Activated naive CD4-positive, alpha-beta T cell treated with anti-CD3 and anti-CD28 coated beads, Interleukin-2, amount 50 U/mL, for 24 hours (primary cell): ENCODE data around the gene GAS6.
A peak's percentile ranks its signal among the peaks of the same experiment; 100 is the strongest.

Source experiments
- H3K27ac Mint-ChIP-seq: one replicate; pipeline ENCODE4 v1.8.0; 2021; ENCODE audit warnings: mild to moderate bottlenecking, mixed read lengths
- H3K27me3 Mint-ChIP-seq: one replicate; pipeline ENCODE4 v1.8.0; 2021; ENCODE audit warnings: mixed read lengths
- H3K36me3 Mint-ChIP-seq: one replicate; pipeline ENCODE4 v1.8.0; 2021; ENCODE audit warnings: mixed read lengths
- H3K4me1 Mint-ChIP-seq: one replicate; pipeline ENCODE4 v1.8.0; 2021; ENCODE audit warnings: mixed read lengths
- H3K4me3 Mint-ChIP-seq: one replicate; pipeline ENCODE4 v1.8.0; 2021; ENCODE audit warnings: mild to moderate bottlenecking, mixed read lengths
- H3K9me3 Mint-ChIP-seq: one replicate; pipeline ENCODE4 v1.8.0; 2021; ENCODE audit warnings: mixed read lengths

Gene GAS6

DNA sequence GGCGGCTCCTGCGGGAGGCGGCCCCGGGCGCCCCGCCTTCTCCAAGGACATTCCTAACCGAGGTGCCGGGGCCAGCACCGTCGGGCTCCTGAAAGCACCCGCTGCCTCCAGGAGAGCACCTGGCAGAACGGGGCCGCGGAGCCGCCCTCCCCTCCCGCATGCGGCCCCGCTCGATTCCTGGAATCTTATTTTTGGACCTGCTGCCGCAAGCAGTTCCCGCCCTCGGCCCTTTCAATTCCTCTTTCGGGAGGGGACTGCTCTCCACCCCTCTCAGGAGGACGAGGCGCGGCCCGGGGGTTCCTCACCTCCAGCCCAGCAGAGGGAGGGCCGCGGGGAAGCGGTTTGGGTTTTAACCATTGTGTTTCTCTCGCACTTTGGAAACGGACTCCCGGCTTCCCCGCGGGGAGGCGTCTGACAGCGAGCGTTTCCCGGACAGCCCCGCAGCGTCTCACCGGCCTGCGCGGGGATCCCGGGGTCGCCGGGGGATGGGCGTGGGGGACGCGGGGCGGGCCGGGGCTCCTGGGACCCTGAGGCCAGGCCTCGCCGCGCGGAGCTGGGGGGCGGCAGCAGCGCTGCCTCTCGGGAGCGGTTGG is 849 bp downstream of the GAS6 start:
- Mint-ChIP-seq H3K27me3 (peaks cover 19% of the 10 kb centered on the region), H3K27ac (no peak overlapping the region), H3K4me3 (peak overlapping the region; percentile 59), H3K4me1 (peaks cover 6% of the 10 kb centered on the region), H3K9me3 (no peaks in the 10 kb centered on the region), H3K36me3 (no peaks in the 10 kb centered on the region)

DNA sequence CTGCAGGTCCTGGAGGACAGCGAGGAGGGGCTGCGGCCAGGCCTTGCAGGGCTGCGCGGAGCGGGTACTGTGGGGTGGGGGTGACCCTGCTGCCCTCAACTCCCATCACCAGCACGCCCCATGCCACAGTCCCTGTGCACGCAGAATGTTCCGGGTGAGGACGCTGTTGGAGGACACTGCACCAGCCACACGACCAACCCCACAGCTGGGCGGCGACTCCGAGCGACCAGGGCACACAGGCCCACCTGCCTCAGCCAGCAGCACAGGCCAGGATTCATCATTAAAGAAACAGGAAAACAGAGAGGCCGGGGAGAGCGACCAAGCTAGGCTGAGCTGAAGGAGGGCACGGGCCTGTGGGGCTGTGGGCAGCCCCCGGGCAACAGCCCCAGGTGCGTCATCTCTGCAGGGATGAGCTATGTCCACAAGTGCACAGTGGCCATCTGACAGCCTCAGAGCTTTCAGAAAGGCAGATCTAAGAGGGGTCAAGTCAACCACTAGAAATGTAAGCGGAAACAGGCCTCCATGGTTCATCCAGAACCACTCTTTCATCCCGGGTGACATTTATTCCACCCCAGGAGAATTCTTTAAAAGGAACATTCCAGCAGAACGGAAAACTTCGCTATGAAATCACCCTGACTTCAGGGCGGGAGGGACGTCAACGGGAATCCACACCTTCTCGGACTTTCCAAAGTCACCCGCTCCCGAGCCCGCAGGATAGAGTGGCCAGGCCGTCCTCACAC is 1.5 kb downstream of the GAS6 start:
- Mint-ChIP-seq H3K4me3 (peak overlapping the region; percentile 80), H3K9me3 (no peaks in the 10 kb centered on the region), H3K27ac (no peak overlapping the region), H3K27me3 (peaks cover 19% of the 10 kb centered on the region), H3K36me3 (no peaks in the 10 kb centered on the region), H3K4me1 (peaks cover 6% of the 10 kb centered on the region)

DNA sequence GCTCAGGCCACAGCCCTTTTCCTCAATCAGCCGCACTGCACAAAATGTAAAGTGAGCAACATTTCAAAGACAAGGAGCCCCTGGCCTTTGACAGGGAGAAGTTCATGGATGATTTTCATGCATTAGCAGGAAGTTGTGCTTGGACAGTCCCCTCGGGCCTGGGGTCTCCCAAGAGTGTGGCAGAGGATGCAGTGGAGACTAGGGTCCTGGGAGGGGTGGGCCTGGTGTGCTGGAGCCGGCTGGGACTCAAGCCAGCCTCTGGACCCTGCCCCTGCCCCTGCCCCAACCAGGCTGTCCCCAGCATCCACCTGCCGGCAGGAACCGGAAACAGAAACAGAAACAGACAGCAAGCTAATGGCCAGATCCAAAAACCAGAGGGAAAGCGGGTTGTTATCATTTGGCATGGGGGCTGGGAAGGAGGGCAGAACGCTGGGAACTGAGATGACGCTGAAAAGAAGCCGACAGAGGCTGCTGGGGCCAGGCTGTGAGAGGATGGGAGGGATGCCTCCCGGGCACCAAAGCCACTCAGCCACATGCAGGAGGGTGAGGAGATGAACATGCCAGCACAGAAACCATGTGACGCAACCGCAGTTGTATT is 2.3 kb downstream of the GAS6 start:
- Mint-ChIP-seq H3K9me3 (no peaks in the 10 kb centered on the region), H3K4me3 (no peak overlapping the region), H3K4me1 (peaks cover 6% of the 10 kb centered on the region), H3K36me3 (no peaks in the 10 kb centered on the region), H3K27me3 (peaks cover 16% of the 10 kb centered on the region), H3K27ac (no peak overlapping the region)

DNA sequence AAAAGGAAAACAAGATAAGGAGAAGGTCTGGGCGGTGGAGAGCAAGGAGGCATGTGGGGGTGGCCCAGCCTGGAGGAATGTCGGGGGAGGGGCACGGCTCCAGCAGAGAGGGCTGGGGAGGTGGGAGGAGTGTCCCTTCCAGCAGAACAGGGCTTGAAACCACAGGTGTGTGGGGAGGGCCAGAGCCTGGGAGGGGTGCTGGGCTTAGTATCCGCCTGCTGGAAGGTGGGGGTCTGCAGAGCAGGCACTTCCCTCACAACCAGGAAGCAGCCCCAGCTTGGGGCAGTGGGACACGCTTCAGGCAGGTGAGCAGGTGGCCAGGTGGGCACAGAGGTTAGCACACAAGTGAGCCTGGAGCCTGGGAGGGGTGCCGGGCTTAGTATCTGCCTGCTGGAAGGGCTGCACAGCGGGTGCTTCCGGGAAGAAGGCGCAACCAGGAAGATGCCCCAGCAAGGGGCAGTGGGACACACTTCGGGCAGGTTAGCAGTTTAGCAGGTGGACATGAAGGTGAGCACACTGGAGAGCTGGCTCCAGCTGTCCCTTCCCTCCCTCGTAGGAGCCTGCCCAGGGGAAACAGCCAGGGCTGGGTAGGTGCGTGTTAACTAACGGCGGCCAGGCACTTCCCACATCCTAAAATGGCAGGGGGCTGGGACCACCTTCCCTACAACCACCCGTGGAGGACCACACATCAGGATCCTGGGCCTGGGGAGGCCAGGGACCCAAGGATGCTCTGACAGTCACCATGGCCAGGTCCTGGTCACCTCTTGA is 3.0 kb downstream of the GAS6 start:
- Mint-ChIP-seq H3K4me1 (peaks cover 6% of the 10 kb centered on the region), H3K27me3 (peaks cover 13% of the 10 kb centered on the region), H3K27ac (peak overlapping the region; percentile 17), H3K36me3 (no peaks in the 10 kb centered on the region), H3K9me3 (no peaks in the 10 kb centered on the region), H3K4me3 (no peak overlapping the region)

DNA sequence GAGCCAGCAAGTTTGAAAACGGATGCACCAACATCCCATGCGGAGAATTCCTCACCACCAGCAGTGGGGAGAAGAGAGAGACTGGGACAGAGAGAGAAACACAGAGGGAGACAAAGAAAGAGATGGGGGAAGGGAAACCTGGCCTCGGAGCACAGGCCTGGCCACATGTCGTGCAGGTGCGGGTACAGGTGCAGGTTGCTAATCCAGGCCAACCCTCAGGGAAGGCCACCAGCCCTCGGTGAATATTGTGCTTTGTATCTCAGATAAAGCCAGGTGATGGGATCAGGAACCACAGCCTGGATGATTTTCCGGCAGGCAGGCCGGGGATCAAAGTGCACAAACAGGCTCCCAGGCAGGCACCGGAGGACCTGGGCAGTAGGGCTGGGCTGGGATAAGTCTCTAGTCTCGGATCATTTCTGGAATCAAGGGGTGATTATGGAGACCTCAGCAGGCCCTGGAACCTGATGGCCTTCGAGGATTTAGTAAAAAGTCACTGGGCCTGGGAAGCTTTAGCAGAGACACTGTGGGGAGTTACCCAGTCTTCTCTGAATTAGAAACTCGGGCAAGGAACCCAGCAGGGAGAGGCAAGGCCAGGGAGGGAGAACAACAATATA is 3.7 kb downstream of the GAS6 start:
- Mint-ChIP-seq H3K4me3 (no peak overlapping the region), H3K27ac (peak overlapping the region; percentile 17), H3K9me3 (no peaks in the 10 kb centered on the region), H3K4me1 (peaks cover 6% of the 10 kb centered on the region), H3K27me3 (peaks cover 10% of the 10 kb centered on the region), H3K36me3 (no peaks in the 10 kb centered on the region)

DNA sequence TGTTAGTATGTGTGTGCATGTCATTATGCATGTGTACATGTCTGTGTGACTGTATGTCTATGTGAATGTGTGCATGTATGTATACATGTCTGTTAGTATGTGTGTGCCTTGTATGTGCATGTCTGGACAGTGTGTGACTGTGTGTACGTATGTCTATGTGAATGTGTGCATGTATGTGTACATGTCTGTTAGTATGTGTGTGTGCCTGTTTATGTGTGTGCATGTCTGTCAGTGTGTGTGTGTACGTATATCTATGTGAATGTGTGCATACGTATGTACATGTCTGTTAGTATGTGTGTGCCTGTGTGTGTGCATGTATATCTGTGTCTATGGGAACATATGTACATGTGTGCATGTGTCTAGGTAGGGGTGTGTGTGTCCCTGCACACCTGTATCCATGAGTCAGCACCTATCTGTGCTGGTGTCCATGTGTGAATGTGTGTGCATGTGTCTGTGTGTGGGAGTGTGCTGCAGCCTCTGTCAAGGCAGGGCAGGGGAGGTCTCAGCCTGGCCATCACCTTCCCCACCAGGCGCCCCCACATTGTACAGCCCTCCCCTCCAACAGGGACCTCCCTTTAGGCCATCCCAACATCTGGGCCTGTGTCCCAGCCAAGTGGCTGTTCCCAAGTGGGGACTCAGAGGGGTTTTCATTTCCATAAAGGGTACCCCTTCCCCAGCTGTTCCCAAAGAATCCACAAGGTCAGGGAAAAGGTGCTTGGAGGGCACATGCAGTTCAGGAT is 4.4 kb downstream of the GAS6 start:
- Mint-ChIP-seq H3K9me3 (no peaks in the 10 kb centered on the region), H3K4me1 (peaks cover 9% of the 10 kb centered on the region), H3K27me3 (peaks cover 10% of the 10 kb centered on the region), H3K36me3 (no peaks in the 10 kb centered on the region), H3K4me3 (no peak overlapping the region), H3K27ac (no peak overlapping the region)

DNA sequence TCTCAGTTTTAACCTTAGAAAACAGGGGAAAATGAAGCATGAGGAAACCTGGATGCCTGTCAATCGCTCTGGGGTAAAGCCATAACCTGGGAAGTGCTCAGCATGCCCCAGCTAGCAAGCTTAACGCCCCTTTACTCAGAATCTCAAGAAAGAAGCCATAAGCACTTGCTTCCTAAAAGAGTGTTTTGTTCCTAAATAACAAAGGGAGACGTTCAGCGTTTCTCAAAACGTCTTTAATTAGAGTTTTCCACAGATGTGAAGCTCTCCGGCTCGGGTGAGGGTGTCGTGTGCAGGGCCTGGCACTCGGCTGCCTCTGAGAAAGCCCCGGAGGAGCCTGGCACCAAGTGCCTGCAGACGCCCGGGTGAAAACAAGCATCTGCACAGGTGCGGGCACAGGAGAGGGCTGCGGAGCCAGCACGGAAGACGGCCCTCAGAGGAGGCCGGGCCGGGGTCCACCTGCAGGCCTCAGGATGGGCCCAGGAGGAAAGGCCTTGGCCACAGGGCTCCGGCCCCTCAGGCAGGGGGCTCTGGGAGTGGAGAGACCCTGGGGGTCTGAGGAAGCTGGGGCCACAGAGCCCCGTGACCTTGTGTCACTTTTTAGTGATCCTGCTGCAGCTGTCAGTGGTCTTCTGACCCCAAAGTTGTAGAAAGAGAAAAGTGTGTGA is 6.2 kb downstream of the GAS6 start:
- Mint-ChIP-seq H3K9me3 (no peaks in the 10 kb centered on the region), H3K36me3 (no peaks in the 10 kb centered on the region), H3K27me3 (peaks cover 5% of the 10 kb centered on the region), H3K4me1 (peaks cover 13% of the 10 kb centered on the region), H3K27ac (peak overlapping the region; percentile 33), H3K4me3 (no peak overlapping the region)

DNA sequence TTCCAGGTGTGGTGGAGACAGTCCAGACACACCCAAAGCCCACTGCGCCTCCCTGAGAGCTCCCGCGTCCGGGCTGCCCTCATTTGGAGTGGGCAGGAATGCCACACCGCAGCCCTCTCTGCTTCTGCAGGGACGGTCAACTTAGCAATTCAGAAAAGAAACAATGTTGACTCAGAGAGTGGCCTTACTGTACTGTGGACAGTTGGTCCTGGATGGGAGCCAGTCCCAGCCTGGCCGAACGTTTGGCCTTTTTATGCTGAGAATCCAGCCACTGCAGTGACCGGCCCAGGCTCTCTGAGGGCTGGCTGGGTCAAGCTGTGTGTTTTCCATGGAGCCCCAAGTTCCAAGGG is 7.2 kb downstream of the GAS6 start:
- Mint-ChIP-seq H3K36me3 (no peaks in the 10 kb centered on the region), H3K27ac (no peak overlapping the region), H3K4me1 (peaks cover 13% of the 10 kb centered on the region), H3K9me3 (no peaks in the 10 kb centered on the region), H3K4me3 (no peak overlapping the region), H3K27me3 (no peaks in the 10 kb centered on the region)

DNA sequence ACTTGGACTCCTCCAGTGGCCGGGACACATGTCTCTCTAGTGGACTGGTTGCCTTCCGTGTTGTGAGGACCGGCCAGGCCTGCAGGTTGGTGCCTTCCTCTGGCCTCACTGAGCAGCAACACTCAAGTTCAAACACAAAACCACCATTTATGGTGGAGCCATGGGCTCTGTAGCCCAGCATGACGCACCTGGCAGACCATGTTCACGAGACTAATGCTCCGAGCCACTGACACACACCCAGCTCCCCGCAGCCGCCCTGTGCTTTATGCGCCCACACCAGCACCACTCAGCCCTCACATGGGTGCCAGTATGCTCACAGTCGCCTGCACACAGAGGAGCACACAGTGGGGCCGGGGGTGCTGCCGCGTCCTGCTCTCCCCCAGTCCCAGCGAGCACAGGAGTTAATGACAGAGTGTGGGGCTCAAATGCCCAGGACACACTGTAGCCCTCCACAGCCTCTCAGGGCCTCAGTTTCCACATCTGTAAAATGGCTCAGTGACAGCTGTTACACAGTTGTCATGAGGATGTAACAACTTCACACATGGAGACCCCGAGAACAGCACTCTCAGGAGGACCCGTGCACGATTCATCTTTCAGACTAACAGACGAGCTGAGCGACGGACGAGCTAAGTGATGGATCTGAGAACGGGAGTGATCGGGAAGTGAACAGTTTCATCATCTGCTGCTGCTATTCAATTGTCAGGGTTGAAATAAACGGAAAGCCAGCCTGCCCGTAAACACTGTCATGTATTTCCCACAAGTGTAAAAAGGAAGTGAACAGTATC is 7.8 kb downstream of the GAS6 start:
- Mint-ChIP-seq H3K36me3 (no peaks in the 10 kb centered on the region), H3K27me3 (no peaks in the 10 kb centered on the region), H3K9me3 (no peaks in the 10 kb centered on the region), H3K4me1 (peaks cover 13% of the 10 kb centered on the region), H3K4me3 (no peak overlapping the region), H3K27ac (no peak overlapping the region)

DNA sequence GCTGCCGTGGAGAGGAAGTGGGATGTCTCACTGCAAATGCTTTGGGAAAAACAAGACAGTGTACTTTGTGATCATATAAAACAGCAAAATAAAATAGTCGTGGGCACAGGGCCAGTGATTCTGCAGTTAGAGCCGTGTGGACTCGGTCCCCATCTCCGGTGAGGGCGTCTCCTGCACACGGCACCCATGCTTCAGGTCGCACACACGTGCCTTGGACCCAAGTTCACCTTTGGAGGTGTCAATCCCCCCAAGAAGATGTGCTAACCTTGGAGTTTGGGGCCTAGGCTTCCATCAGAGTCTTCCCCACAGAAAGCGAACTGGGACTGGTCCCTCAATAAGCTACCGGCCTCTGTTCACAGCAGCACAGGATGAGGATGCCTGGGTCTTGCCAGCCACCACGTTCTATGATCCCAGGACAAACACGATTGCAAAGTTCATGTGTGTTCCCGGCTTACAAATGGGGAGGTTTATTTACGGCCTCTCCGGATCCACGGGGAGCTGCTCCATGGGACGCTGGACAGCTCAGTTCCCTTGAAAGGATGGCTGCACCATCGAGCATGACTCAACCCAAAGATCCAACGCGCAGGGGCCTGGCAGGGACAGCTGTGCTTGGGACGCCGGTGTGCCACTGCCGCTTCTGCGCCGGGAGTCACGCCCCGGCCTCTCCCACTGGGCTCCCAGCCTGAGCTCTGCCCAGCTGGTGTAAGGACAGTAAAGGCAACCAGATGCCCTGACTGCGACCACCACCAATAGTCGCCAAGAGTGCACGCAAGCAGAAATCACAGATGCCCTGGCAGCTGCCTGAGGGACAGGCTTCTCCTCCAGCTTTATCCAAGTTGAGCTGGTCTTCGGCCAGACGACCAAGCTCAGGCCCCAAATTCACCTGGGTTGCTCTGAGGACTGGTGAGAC is 8.6 kb downstream of the GAS6 start:
- Mint-ChIP-seq H3K9me3 (no peaks in the 10 kb centered on the region), H3K27me3 (no peaks in the 10 kb centered on the region), H3K4me3 (no peak overlapping the region), H3K36me3 (no peaks in the 10 kb centered on the region), H3K27ac (no peak overlapping the region), H3K4me1 (peaks cover 13% of the 10 kb centered on the region)

DNA sequence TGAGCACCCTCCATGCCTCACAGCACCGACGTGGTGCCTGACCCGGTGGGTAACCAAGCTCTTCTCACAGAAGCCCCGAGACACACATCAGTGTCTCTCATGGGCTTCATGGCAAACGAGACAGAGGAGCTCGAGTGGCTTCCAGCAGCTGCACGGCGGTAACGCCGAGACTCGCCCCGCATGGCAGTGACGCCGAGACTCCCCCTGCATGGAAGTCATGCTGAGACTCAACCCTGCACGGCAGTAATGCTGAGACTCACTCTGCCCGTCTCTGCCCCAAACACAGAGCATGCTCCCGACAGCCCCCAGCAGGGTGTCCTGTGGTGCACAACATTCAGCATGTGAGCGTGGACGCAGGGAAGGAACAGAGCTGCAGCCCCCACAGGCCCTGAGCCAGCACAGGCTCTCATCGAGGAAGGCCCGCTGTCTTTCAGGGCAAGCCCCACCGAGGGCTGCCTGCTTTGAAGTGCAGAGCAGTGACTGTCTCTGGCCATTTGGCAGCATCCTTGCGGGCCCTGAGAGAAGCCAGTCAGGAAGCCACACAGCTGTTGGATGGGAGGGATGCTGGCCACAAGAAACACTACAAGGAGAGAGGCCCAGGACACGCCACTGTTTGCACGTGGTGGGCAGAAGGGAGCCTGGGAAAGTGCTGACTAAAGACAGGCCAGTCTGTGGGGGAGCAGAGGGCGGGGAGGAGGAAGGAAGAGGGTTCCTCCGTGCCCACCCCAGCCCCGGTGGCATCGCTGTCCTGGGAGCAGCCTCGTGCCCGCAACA is 9.5 kb downstream of the GAS6 start:
- Mint-ChIP-seq H3K4me3 (no peak overlapping the region), H3K27ac (no peak overlapping the region), H3K27me3 (no peaks in the 10 kb centered on the region), H3K4me1 (peaks cover 13% of the 10 kb centered on the region), H3K9me3 (no peaks in the 10 kb centered on the region), H3K36me3 (no peaks in the 10 kb centered on the region)

DNA sequence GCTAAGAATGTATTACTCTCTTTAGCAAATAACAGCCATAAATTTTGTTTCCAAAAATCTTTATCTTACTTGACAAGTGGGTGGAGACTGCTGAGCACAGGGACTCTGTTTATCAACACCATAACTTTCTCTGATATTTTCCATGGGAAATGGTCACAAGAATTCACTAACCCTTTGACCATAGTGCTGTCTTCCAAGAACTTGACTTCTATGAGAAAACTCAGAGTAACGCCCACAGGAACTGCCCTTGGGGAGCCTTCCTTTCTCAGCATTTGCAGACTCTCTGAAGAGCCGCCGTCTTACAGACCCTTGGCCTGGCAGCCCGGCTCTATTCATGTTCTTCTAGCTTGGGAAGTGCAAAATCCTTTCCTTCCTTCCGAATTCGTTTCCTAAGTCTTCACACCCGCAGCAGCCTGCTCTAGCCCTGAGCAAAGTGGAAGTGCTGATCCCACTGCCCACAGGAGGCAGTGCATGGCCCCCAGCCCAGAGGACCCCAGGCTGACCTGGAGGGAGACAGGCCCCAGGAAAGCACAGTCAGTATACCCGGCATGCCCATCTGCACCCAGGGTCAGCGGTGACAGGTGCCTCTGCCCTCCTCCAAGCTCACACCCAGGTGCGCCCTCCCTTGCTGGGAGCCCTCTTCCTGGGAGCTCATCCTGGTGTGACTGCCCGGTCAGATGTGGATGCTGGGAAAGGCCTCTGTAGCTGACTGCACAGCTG is 10.2 kb downstream of the GAS6 start:
- Mint-ChIP-seq H3K36me3 (no peaks in the 10 kb centered on the region), H3K27ac (no peak overlapping the region), H3K4me3 (no peak overlapping the region), H3K4me1 (peaks cover 13% of the 10 kb centered on the region), H3K27me3 (no peaks in the 10 kb centered on the region), H3K9me3 (no peaks in the 10 kb centered on the region)
